ENCODE measurements around the gene ANKRD55. TPM values are rescaled to one million over a fixed set of nuclear protein-coding genes. Genes with fewer than 3 reads are reported as not detected.
"Not testable (repeated sequence)": the region's sequence is repeated elsewhere in the genome, so short reads cannot be mapped to it uniquely, and the experiment has no call there.

The ANKRD55 gene
- total and polyA plus RNA-seq, 2 donors (not counting 3 experiments of a cell fraction or from before 2014, with no cell fraction given) = 1.4 to 2.1 TPM

DNA sequence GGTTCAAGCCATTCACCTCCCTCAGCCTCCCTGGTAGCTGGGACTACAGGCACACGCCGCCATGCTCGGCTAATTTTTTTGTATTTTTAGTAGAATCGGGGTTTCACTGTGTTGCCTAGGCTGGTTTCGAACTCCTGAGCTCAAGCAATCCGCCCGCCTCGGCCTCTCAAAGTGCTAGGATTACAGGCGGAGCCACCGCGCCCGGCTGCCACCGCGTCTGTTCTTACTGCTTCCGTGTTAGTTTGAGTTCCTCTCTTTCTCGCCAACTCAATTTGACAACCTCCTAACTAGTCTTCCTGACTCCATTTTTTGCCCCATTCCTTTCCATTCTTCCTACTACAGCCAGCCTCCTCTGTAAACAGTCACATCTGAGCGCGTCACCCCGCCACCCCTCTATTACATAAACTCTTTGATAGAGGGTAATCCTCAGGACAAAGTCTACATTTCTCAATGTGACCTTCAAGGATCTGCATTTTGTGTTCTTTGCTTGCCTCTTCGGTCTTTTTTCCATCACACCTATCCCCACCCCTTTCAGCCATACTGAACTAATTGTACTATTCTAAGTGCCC is 149.8 kb downstream of the ANKRD55 start:
- no peaks in the 10 kb centered on the region for H3K36me3 ChIP-seq (ENCODE audit: control insufficient read depth in 2 of 2, extremely low read depth in 1 of 2, insufficient read depth in 2 of 2, low read length in 2 of 2)
- DNase-seq (ENCODE audit: low read depth, low spot score) (no peak), FAIRE-seq (no peak)
- intact Hi-C loops (cut with micrococcal nuclease) = no loop called here
- no peaks in the 10 kb centered on the region for H4K20me1 ChIP-seq (replicated peaks; ENCODE audit: control insufficient read depth, extremely low read depth, insufficient read depth, low read length)
- dilution Hi-C loops (cut with MboI; ENCODE audit: extremely low pct_ligation_motif_present, low sequenced_read_pairs) = no loop called here
- no TSS peak for BruUV-seq (replicated peaks)
- no peaks in the 10 kb centered on the region for H3K27me3 ChIP-seq (ENCODE audit: control insufficient read depth in 2 of 2, insufficient read depth in 2 of 2, low read length in 2 of 2)
- no peak overlapping the region for H3K9ac ChIP-seq (replicated peaks; ENCODE audit: extremely low read depth, insufficient read depth, low read length)
- ChIA-PET POLR2A (interaction anchor here (0.7 kb wide), 1 partner anchor 14 kb away, joined by 5 read pairs; no protein-coding TSS in a partner anchor), CTCF (no interaction called here)
- H3K79me2 ChIP-seq (ENCODE audit: control insufficient read depth, insufficient read depth, low read length) = no peaks in the 10 kb centered on the region
- TF ChIP-seq CTCF (IDR thresholded peaks at IDR 0.05; ENCODE audit: extremely low read depth in 1 of 2, insufficient read depth in 1 of 2, low read depth in 1 of 2, low read length in 2 of 2) = no peak
- TF ChIP-seq FOS (IDR thresholded peaks at IDR 0.05; ENCODE audit: borderline replicate concordance, insufficient read depth, low read length) = no peak
- TF ChIP-seq MYC (IDR thresholded peaks at IDR 0.05; ENCODE audit: low read depth, low read length) = no peak
- TF ChIP-seq POLR2AphosphoS5 (IDR thresholded peaks at IDR 0.05; ENCODE audit: insufficient read depth, low read depth, low read length) = no peak
- TF ChIP-seq, protein P1, sequence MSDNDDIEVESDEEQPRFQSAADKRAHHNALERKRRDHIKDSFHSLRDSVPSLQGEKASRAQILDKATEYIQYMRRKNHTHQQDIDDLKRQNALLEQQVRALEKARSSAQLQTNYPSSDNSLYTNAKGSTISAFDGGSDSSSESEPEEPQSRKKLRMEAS (IDR thresholded peaks at IDR 0.05; ENCODE audit: insufficient read depth, insufficient read length) = no peak
- no peak for TF ChIP-seq POLR2A (IDR thresholded peaks at IDR 0.05; ENCODE audit: low read depth, low read length)
- no peak for TF ChIP-seq GATA2 (IDR thresholded peaks at IDR 0.05; ENCODE audit: insufficient read depth, insufficient read length, low read depth, low read length)
- no peak for TF ChIP-seq EZH2 (IDR thresholded peaks at IDR 0.05; ENCODE audit: borderline replicate concordance, low read depth, low read length, severe bottlenecking)
- no peak for TF ChIP-seq JUN (IDR thresholded peaks at IDR 0.05; ENCODE audit: borderline replicate concordance, insufficient read depth, insufficient read length, low read depth)
- no peaks in the 10 kb centered on the region for H3K9me1 ChIP-seq (replicated peaks; ENCODE audit: control insufficient read depth, extremely low read depth, insufficient read depth, low read length)
- peaks cover 15% of the 10 kb centered on the region for H3K4me1 ChIP-seq (ENCODE audit: control insufficient read depth, extremely low read depth, insufficient read depth, low read length)
- H3K9me3 ChIP-seq (replicated peaks; ENCODE audit: control insufficient read depth, insufficient read depth, low read length) = no peaks in the 10 kb centered on the region
- H3K4me2 ChIP-seq (ENCODE audit: insufficient read depth, low read length) = no peak overlapping the region
- no peak overlapping the region for H2AFZ ChIP-seq (ENCODE audit: low read depth, low read length)
- no peak overlapping the region for H3K4me3 ChIP-seq (replicated peaks in 1 of 3; ENCODE audit: insufficient read depth in 1 of 3, low read depth in 1 of 3, low read length in 3 of 3)
- no peak overlapping the region for H3K27ac ChIP-seq (ENCODE audit: insufficient read depth, low read depth, low read length)

- peaks cover 15% of the 10 kb centered on the region for H3K4me1 ChIP-seq (ENCODE audit: control insufficient read depth, extremely low read depth, insufficient read depth, low read length)
- H3K4me2 ChIP-seq (ENCODE audit: insufficient read depth, low read length); H2AFZ ChIP-seq (ENCODE audit: low read depth, low read length); H3K9me1 ChIP-seq (replicated peaks; ENCODE audit: control insufficient read depth, extremely low read depth, insufficient read depth, low read length); BruUV-seq (replicated peaks); POLR2A ChIA-PET; H3K36me3 ChIP-seq (ENCODE audit: control insufficient read depth in 2 of 2, extremely low read depth in 1 of 2, insufficient read depth in 2 of 2, low read length in 2 of 2); CTCF ChIA-PET; dilution Hi-C loops (cut with MboI; ENCODE audit: extremely low pct_ligation_motif_present, low sequenced_read_pairs); H3K27me3 ChIP-seq (ENCODE audit: control insufficient read depth in 2 of 2, insufficient read depth in 2 of 2, low read length in 2 of 2); intact Hi-C loops (cut with micrococcal nuclease); H3K4me3 ChIP-seq (replicated peaks in 1 of 3; ENCODE audit: insufficient read depth in 1 of 3, low read depth in 1 of 3, low read length in 3 of 3); H3K79me2 ChIP-seq (ENCODE audit: control insufficient read depth, insufficient read depth, low read length); H4K20me1 ChIP-seq (replicated peaks; ENCODE audit: control insufficient read depth, extremely low read depth, insufficient read depth, low read length); H3K9ac ChIP-seq (replicated peaks; ENCODE audit: extremely low read depth, insufficient read depth, low read length); H3K27ac ChIP-seq (ENCODE audit: insufficient read depth, low read depth, low read length); DNase-seq (ENCODE audit: low read depth, low spot score); H3K9me3 ChIP-seq (replicated peaks; ENCODE audit: control insufficient read depth, insufficient read depth, low read length): not testable (repeated sequence)
- FAIRE-seq = peak; percentile 67
These were observed 152.0 kb downstream of the ANKRD55 start for GRCh38 chr5:56081053-56081642.

All from endothelial cell of umbilical vein (primary cell).